H1 (cell line): ENCODE data around the gene LIPG. TPM values are rescaled to one million over a fixed set of nuclear protein-coding genes. Genes with fewer than 3 reads are reported as not detected.

ENCODE experiments used
- CBX5 ChIP-seq: fragments of 300-800, 300-1000 bp; sonication (generic); IDR thresholded peaks from 2 replicates; pipeline ENCODE4 v1.7.1; 2016; ENCODE audit warnings: antibody characterized with exemption, low read length, low read depth
- FOSL1 ChIP-seq: IDR thresholded peaks from 2 replicates; pipeline ENCODE4 v1.6.1; 2011; ENCODE audit warnings: mild to moderate bottlenecking, low read depth, low read length, moderate library complexity; ENCODE audit not compliant: insufficient read depth
- HDAC2 ChIP-seq, 2 experiments: fragments of 300-600 bp in 1 of 2; sonication (generic) in 1 of 2; IDR thresholded peaks; 2 replicates each; pipeline ENCODE4 v1.6.1; 2011 to 2012; ENCODE audit warnings: low read depth in 2 of 2, low read length in 2 of 2, mild to moderate bottlenecking in 2 of 2, moderate library complexity in 2 of 2, borderline replicate concordance in 1 of 2, inconsistent platforms in 1 of 2
- JUND ChIP-seq: IDR thresholded peaks from 2 replicates; pipeline ENCODE4 v1.6.1; 2011; ENCODE audit warnings: mild to moderate bottlenecking, improper control_type of control experiment, low read length
- PHF8 ChIP-seq: fragments of 200-600 bp; sonication (generic); conservative IDR thresholded peaks from 2 replicates; pipeline ENCODE4 v1.7.1; 2012; ENCODE audit warnings: low read depth, mild to moderate bottlenecking, inconsistent platforms, low read length, moderate library complexity
- POLR2AphosphoS5 ChIP-seq: IDR thresholded peaks from 2 replicates; pipeline ENCODE4 v1.6.1; 2011; ENCODE audit warnings: low read depth, low read length
- SAP30 ChIP-seq: fragments of 300-600 bp; sonication (generic); IDR thresholded peaks from 2 replicates; pipeline ENCODE4 v1.7.1; 2012; ENCODE audit warnings: low read length, moderate library complexity, mild to moderate bottlenecking, inconsistent platforms; ENCODE audit not compliant: insufficient read depth, insufficient replicate concordance
- TEAD4 ChIP-seq: IDR thresholded peaks from 2 replicates; pipeline ENCODE4 v1.6.1; 2012; ENCODE audit warnings: low read depth, low read length, inconsistent platforms, mixed read lengths
- polyA plus RNA-seq, 7 experiments: library from polyadenylated mRNA; depleted of rRNA in 3 of 7; stranded (reverse) in 5 of 7; unstranded in 2 of 7; fragments of >200 nt in 5 of 7; fragments of 200-250 nt in 2 of 7; gene quantifications; 1 replicate in 5 of 7; 2 replicates in 1 of 7; 4 replicates in 1 of 7; pipeline versions ENCODE4 v1.2.1 to v1.2.3, GENCODE V29; 2011 to 2013; ENCODE audit warnings: missing spikeins in 2 of 7, mixed read lengths in 2 of 7
- total RNA-seq: library from RNA; stranded (reverse); fragmentation: NEBNext Ultra II Directional; extraction: Animal tissue kit (Norgen Biotek cat#: 25700); gene quantifications from 2 replicates; pipeline ENCODE4 v1.2.1, GENCODE V29; 2021
- TF ChIP-seq, protein P1 (sequence below): fragments of 300-600 bp; sonication (generic); IDR thresholded peaks from 2 replicates; pipeline ENCODE4 v1.7.1; 2012; ENCODE audit warnings: low read length, moderate library complexity, mild to moderate bottlenecking, inconsistent platforms; ENCODE audit not compliant: insufficient replicate concordance
- TF ChIP-seq, protein P2 (sequence below): IDR thresholded peaks from 2 replicates; pipeline ENCODE4 v1.6.1; 2012; ENCODE audit warnings: inconsistent platforms

LIPG gene
- total and polyA plus RNA-seq, 2 of the 8 experiments (the other 6 are each of a cell fraction or from before 2014, with no cell fraction given): 9.2 to 9.8 TPM

GRCh38 chr18:49591775-49592174, 29.9 kb downstream of the LIPG start (continued):
- TF ChIP-seq, protein P1, sequence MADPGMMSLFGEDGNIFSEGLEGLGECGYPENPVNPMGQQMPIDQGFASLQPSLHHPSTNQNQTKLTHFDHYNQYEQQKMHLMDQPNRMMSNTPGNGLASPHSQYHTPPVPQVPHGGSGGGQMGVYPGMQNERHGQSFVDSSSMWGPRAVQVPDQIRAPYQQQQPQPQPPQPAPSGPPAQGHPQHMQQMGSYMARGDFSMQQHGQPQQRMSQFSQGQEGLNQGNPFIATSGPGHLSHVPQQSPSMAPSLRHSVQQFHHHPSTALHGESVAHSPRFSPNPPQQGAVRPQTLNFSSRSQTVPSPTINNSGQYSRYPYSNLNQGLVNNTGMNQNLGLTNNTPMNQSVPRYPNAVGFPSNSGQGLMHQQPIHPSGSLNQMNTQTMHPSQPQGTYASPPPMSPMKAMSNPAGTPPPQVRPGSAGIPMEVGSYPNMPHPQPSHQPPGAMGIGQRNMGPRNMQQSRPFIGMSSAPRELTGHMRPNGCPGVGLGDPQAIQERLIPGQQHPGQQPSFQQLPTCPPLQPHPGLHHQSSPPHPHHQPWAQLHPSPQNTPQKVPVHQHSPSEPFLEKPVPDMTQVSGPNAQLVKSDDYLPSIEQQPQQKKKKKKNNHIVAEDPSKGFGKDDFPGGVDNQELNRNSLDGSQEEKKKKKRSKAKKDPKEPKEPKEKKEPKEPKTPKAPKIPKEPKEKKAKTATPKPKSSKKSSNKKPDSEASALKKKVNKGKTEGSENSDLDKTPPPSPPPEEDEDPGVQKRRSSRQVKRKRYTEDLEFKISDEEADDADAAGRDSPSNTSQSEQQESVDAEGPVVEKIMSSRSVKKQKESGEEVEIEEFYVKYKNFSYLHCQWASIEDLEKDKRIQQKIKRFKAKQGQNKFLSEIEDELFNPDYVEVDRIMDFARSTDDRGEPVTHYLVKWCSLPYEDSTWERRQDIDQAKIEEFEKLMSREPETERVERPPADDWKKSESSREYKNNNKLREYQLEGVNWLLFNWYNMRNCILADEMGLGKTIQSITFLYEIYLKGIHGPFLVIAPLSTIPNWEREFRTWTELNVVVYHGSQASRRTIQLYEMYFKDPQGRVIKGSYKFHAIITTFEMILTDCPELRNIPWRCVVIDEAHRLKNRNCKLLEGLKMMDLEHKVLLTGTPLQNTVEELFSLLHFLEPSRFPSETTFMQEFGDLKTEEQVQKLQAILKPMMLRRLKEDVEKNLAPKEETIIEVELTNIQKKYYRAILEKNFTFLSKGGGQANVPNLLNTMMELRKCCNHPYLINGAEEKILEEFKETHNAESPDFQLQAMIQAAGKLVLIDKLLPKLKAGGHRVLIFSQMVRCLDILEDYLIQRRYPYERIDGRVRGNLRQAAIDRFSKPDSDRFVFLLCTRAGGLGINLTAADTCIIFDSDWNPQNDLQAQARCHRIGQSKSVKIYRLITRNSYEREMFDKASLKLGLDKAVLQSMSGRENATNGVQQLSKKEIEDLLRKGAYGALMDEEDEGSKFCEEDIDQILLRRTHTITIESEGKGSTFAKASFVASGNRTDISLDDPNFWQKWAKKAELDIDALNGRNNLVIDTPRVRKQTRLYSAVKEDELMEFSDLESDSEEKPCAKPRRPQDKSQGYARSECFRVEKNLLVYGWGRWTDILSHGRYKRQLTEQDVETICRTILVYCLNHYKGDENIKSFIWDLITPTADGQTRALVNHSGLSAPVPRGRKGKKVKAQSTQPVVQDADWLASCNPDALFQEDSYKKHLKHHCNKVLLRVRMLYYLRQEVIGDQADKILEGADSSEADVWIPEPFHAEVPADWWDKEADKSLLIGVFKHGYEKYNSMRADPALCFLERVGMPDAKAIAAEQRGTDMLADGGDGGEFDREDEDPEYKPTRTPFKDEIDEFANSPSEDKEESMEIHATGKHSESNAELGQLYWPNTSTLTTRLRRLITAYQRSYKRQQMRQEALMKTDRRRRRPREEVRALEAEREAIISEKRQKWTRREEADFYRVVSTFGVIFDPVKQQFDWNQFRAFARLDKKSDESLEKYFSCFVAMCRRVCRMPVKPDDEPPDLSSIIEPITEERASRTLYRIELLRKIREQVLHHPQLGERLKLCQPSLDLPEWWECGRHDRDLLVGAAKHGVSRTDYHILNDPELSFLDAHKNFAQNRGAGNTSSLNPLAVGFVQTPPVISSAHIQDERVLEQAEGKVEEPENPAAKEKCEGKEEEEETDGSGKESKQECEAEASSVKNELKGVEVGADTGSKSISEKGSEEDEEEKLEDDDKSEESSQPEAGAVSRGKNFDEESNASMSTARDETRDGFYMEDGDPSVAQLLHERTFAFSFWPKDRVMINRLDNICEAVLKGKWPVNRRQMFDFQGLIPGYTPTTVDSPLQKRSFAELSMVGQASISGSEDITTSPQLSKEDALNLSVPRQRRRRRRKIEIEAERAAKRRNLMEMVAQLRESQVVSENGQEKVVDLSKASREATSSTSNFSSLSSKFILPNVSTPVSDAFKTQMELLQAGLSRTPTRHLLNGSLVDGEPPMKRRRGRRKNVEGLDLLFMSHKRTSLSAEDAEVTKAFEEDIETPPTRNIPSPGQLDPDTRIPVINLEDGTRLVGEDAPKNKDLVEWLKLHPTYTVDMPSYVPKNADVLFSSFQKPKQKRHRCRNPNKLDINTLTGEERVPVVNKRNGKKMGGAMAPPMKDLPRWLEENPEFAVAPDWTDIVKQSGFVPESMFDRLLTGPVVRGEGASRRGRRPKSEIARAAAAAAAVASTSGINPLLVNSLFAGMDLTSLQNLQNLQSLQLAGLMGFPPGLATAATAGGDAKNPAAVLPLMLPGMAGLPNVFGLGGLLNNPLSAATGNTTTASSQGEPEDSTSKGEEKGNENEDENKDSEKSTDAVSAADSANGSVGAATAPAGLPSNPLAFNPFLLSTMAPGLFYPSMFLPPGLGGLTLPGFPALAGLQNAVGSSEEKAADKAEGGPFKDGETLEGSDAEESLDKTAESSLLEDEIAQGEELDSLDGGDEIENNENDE: no peak
- no peak for TF ChIP-seq POLR2AphosphoS5
- TF ChIP-seq, protein P2, sequence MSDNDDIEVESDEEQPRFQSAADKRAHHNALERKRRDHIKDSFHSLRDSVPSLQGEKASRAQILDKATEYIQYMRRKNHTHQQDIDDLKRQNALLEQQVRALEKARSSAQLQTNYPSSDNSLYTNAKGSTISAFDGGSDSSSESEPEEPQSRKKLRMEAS: no peak
- no peak for TF ChIP-seq SAP30
- TF ChIP-seq PHF8: no peak
- no peak for TF ChIP-seq CBX5
- no peak for TF ChIP-seq FOSL1
- no peak for TF ChIP-seq JUND
- TF ChIP-seq HDAC2 (IDR thresholded peaks at IDR 0.05; ENCODE audit: borderline replicate concordance in 1 of 2, low read depth in 2 of 2, low read length in 2 of 2): no peak
- TF ChIP-seq TEAD4: no peak
- TF ChIP-seq, all 59 proteins: peak for 0
